ENCODE results near the gene SUSD3.

DNA sequence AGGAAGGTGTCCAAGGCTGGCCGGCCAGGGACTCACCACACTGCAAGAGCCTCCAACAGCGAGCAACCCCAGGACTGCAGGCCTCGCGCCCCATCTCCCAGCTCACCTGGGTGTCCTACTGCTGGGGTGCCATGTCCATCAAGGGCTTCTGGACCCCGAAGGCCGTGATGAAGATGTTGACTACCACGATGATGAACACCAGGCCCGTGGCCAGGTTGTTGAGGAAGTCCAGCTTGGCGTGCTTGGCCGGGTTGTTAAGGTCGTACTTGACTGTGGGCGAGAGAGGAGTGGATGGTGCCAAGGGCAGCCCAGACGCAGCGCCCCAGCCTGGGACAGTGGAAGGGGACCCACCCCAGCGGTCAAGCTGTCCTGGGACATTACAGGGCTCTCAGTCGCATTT is 66.3 kb downstream of the SUSD3 start:
- TF ChIP-seq, protein P1, sequence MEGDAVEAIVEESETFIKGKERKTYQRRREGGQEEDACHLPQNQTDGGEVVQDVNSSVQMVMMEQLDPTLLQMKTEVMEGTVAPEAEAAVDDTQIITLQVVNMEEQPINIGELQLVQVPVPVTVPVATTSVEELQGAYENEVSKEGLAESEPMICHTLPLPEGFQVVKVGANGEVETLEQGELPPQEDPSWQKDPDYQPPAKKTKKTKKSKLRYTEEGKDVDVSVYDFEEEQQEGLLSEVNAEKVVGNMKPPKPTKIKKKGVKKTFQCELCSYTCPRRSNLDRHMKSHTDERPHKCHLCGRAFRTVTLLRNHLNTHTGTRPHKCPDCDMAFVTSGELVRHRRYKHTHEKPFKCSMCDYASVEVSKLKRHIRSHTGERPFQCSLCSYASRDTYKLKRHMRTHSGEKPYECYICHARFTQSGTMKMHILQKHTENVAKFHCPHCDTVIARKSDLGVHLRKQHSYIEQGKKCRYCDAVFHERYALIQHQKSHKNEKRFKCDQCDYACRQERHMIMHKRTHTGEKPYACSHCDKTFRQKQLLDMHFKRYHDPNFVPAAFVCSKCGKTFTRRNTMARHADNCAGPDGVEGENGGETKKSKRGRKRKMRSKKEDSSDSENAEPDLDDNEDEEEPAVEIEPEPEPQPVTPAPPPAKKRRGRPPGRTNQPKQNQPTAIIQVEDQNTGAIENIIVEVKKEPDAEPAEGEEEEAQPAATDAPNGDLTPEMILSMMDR (conservative IDR thresholded peaks at IDR 0.05 in 1 of 2, IDR thresholded peaks at IDR 0.05 in 1 of 2; ENCODE audit: low read depth in 1 of 2, low read length in 2 of 2), result no peak
- no peak for TF ChIP-seq EZH2 (IDR thresholded peaks at IDR 0.05; ENCODE audit: low read length, missing control alignments)
